ENCODE data around the gene MYO3B. TPM values are rescaled to one million over a fixed set of nuclear protein-coding genes. Genes with fewer than 3 reads are reported as not detected.

The MYO3B gene, protein sequence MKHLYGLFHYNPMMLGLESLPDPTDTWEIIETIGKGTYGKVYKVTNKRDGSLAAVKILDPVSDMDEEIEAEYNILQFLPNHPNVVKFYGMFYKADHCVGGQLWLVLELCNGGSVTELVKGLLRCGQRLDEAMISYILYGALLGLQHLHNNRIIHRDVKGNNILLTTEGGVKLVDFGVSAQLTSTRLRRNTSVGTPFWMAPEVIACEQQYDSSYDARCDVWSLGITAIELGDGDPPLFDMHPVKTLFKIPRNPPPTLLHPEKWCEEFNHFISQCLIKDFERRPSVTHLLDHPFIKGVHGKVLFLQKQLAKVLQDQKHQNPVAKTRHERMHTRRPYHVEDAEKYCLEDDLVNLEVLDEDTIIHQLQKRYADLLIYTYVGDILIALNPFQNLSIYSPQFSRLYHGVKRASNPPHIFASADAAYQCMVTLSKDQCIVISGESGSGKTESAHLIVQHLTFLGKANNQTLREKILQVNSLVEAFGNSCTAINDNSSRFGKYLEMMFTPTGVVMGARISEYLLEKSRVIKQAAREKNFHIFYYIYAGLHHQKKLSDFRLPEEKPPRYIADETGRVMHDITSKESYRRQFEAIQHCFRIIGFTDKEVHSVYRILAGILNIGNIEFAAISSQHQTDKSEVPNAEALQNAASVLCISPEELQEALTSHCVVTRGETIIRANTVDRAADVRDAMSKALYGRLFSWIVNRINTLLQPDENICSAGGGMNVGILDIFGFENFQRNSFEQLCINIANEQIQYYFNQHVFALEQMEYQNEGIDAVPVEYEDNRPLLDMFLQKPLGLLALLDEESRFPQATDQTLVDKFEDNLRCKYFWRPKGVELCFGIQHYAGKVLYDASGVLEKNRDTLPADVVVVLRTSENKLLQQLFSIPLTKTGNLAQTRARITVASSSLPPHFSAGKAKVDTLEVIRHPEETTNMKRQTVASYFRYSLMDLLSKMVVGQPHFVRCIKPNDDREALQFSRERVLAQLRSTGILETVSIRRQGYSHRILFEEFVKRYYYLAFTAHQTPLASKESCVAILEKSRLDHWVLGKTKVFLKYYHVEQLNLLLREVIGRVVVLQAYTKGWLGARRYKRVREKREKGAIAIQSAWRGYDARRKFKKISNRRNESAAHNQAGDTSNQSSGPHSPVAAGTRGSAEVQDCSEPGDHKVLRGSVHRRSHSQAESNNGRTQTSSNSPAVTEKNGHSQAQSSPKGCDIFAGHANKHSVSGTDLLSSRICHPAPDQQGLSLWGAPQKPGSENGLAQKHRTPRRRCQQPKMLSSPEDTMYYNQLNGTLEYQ (N-terminal part only)
- polyA plus RNA-seq (ENCODE audit: insufficient read length in 4 of 4), result 1 to 10 TPM in 3 of 4 donors, under 1 TPM in 1; 0.08 to 9.9 (median 8.7) TPM

DNA sequence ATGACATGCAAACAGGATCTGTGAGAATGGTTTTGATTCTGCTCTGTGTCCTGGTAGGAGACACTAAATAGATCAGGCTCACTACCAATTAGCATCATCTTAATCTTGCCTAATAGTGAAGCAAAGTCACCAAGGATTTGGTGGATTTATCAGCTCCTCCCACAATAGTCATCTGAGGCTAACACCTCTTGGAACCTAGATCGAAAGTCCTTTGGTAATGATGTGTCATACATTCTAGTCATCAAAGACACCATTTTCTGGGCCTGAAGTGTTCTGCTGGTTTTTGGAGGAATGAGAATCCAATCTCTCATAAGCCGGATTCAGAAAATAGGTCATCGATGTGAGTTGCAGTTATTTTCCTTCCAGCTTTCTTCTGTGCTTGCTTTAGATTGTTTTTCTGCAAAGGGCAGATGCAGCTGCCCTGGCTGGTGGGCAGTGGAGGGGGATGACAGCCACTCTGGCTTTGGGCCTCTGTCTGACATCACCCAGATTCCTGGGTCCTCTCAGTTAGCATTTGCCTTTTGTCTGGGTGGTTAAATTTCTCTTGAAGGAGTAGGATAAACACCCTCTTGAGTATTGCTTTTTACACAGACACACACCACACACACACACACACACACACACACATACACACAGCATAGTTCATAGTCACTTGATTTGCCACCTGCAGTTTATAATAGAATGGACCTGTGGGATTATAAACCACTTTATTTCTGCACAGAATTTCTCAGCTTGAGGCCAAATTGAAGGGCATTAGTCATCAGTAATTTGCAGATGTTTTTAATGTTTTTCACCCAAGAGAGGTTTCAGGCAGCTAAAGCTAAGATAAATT lies at the start of gene MYO3B:
MYO3B (plus strand) TSS at position 198 of the 832 bp plus-strand sequence; CDS start at position 339, 141 bp downstream.
- no peak for DNase-seq (ENCODE audit: low read depth in 4 of 4, low spot score in 3 of 4)

DNA sequence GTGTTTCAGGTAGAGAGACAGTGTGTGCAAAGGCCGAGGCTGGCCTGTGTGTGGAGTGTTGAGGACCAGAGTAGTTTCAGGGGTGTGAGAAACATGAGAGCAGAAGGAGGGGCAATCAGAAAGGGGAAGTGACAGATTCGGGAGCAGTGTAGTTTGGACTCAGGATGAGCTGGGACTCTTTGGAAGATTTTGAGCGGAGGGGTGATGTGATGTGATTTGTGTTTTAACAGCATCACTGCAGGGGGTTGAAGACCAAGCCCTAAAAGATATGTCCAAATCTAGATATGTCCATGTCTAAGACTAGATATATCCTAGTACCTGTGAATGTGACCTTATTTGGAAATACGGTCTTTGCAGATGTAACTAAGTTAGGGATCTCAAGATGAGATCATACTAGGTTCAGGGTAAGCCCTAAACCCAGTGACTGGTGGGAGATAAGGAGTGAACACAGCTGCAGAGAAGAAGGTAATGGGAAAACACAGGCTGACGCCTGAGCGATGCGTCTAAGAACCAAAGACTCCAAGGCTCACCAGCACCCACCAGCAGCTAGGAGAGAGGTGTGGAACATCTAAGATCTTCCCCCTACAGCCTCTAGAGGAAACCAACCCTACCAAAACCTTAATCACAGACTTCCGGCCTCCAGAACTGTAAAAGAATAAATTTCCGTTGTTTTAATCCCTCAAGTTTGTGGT lies 38.5 kb upstream of the MYO3B start:
- no peak for DNase-seq (ENCODE audit: low read depth in 4 of 4, low spot score in 3 of 4)

DNA sequence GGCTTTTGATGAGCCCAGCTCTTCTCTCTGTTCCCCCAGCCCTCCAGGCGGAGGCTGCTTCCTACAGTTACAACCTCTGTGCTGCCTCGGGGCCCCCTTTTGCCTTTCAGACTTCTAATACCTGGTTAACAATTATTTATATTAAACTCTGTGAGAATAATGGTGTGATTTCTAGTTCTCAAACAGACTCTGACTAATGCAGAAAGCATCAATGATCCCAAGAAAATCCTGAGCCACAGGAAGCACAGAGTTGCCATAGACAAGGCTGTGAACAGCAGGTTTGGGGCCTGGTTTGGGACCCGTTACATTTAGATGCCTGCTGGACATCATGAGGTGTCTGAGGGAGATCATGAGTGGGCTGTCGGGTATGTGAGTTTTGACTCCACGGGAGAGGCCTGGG lies 37.4 kb upstream of the MYO3B start:
- DNase-seq (ENCODE audit: low read depth in 4 of 4, low spot score in 3 of 4), result no peak

DNA sequence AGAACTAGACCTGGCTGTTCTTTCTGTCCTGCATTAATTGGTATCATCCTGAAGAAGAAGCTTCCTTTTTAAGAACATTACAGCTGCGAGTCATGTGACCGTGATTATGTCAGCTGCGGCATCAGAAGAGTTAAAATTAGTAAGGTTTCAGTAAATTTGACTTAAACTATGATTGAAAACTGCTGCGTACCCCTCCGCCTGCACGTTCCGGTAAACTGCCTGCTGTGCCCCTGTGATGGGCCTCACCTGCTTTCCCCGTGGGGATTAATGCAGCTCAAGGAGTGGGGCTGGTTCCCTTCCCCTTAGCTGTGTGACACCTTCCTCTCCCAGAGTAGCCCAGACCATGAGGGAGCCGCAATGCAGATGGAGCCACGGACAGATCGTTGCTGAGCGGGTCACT lies 36.1 kb upstream of the MYO3B start:
- no peak for DNase-seq (ENCODE audit: low read depth in 4 of 4, low spot score in 3 of 4)

DNA sequence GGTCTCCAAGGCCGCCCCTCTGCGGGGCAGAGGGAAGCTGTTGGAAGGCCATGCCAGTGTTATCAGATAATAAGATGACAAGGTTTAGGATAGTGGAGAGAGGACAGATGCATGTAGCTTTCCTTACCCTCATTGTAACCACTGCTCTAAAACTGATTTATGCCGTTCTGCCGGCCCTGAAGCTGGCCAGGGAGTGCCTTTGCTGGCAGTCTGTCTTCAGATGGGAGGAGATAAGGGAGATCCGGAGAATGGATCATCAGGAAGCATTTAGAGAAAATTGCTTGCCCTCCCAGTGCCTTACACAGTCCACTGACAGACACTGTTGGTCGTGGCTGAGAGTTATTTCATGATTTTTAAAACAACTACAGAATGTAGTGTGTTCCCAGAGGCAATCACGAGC lies 35.4 kb upstream of the MYO3B start:
- DNase-seq (ENCODE audit: low read depth in 4 of 4, low spot score in 3 of 4), result no peak

DNA sequence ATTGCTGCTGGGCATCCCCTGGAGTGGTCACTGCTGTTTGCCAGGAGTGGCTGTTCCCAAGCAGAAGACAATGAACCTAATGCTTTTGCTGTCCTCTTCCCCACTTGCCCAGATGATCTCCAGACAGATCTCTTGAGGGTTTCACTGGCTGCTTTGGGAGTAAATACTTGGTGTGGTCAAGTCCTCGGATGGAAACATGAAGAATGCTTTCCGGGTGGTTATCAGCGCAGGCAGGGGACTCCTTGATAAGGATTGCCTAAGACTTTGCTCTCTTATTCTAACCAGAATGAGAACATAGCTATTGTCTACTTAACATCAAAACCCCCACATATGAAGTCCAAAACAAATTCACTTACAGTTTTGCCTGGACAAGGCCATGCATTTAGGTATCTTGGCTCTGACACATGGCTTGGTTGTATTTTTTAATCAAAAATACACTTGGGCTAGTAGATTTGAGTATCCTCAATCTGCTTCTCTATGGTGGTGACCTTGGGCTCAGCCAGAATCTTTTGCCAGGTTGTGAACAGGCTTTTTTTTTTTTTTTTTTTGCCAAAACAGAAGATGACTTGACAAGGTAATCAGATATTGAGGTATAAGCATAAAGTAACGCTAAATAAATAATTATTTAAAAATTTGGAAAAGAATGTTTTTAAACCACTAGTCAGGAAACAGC lies 34.8 kb upstream of the MYO3B start:
- no peak for DNase-seq (ENCODE audit: low read depth in 4 of 4, low spot score in 3 of 4)

DNA sequence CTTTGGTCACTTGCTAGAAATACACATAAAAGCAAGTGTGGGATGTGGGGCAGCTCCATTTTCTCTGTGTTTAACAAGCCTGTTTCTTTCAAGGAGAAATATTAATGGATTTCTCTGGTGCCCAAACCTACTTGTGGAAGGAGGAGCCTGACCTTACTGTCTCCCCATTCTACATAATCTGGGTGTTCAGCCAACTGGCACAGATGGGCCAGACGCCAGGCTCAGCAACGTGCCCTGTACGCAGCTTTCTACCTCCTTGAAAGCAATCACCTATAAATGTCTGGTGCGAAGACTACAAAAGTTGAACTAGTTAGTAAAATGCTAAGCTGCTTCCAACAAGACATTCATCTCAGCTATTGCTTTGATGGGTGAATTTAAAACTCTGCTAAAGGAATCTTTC lies 33.2 kb upstream of the MYO3B start:
- no peak for DNase-seq (ENCODE audit: low read depth in 4 of 4, low spot score in 3 of 4)

DNA sequence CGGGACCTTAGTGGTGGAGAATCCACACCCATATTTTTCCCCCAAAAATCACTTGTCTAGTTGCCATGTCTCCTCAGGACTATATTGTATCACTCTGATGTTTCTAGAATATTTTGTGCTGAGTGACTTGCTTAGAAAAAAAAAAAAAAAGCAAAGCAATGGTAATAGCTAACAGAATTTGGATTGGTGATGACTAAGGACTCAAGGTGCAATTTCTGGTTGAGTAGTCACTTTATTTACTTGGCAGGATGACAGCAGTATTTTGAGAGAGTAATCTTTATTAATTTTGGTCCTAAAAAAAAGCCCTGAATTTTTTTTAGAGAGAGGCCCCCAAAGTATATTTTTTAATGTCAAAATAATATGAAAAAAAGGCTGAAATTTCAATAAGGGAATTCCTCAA lies 32.8 kb upstream of the MYO3B start:
- DNase-seq (ENCODE audit: low read depth in 4 of 4, low spot score in 3 of 4), result no peak

DNA sequence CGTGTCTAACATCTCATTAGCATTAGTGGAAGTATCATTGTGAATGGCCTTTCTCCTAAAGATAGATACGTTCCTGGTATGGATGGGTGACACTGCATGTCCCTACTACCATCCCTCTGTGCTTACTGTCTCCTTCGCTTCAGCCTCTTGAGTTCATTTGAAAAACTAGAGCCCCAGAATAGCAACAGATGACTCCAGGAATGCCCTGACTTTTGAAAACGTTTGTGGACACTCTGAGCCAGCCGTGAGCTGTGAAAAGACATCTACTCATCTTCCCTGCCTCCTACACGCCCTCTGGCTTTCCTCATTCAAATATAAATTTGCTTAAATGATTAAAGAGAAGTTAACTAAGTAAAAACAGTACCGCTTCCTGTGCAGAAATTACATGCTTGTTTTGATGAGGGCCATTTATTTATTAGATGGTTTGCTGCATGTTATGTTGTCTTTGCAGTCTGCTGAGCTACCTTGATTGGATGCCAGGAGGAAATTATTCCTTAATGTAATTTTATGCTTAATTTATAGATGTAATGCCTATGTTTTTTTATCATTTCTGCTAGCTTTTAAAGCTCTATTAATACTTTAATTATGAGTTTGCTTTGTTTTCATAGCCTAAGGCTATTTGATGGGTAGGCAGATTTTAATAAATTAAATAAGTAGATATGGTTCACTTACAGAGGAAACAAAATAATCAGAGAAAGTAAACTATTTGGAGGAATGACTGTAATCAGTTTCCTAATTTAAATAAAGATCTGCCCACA lies 32.1 kb upstream of the MYO3B start:
- DNase-seq (ENCODE audit: low read depth in 4 of 4, low spot score in 3 of 4), result no peak

DNA sequence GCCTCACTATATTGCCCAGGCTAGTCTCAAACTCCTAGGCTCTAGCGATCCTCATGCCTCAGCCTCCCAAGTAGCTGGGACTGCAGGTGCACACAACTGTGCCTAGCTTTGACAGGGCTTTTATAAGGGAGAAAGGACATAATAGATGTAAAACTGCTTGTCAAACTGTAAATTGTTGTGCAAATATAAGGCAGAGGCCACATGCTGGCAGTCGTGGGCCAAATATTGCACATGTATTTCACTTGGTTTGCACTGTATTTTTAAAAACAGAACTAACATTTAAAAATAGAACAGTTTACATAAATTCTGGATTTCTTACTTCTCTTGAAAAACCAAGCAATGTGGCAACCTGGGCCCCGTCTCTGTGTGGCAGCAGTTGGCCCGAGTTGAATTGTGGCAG lies 31.2 kb upstream of the MYO3B start:
- no peak for DNase-seq (ENCODE audit: low read depth in 4 of 4, low spot score in 3 of 4)

DNA sequence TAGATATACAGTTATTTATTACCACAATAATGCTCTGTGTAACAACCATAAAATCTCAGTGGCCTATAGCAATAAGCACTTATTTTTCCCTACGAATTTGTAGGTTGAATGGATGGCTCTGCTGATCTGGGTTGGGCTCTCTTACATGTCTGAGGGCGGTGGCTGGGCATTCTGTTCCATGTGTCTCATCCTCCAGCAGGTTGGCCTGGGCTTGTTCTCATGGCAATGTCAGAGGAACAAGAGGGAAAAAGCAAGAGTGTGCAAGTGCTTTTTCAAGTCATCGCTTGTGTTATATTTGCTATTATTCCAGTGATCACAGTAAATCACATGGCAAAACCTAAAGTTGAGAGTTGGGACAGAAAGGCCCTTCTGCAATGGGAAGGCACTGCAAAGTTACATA lies 30.4 kb upstream of the MYO3B start:
- DNase-seq (ENCODE audit: low read depth in 4 of 4, low spot score in 3 of 4), result no peak

DNA sequence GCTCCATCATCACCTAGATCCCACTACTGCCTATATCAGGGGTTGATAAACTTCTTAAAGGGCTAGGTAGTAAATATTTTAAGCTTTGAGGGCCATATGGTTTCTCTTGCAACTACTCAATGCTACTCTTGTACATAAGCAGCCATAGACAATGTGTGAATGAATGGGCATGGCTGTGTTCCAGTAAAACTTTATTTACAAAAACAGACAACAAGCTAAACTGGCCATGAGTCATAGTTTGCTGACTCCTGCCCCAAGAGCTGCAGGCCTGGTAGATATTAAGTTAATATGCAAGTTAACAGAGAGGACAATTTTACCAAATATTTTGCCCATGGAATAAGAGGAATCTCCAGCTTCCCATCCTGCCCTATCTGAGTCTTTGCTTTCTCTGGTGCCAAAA lies 29.8 kb upstream of the MYO3B start:
- DNase-seq (ENCODE audit: low read depth in 4 of 4, low spot score in 3 of 4), result no peak

DNA sequence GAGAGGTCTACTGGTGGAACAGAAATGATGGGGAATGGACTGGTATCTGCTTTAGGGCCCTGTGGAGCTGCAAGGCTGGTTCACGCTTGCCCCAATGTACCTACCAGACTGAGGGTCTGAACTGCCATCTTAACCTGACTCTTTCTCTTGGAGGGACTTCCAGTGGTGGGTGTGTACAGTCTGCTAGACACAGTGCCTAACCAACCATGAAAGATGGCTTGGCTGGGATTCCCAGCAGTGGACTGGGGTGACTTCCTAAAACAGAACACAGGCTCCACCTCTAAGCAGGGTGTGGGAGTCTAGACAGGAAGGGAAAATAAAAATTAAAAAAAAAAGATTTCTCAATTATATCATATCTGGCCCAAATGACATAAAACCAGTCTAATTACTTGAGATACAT lies 25.5 kb upstream of the MYO3B start:
- DNase-seq (ENCODE audit: low read depth in 4 of 4, low spot score in 3 of 4), result no peak

DNA sequence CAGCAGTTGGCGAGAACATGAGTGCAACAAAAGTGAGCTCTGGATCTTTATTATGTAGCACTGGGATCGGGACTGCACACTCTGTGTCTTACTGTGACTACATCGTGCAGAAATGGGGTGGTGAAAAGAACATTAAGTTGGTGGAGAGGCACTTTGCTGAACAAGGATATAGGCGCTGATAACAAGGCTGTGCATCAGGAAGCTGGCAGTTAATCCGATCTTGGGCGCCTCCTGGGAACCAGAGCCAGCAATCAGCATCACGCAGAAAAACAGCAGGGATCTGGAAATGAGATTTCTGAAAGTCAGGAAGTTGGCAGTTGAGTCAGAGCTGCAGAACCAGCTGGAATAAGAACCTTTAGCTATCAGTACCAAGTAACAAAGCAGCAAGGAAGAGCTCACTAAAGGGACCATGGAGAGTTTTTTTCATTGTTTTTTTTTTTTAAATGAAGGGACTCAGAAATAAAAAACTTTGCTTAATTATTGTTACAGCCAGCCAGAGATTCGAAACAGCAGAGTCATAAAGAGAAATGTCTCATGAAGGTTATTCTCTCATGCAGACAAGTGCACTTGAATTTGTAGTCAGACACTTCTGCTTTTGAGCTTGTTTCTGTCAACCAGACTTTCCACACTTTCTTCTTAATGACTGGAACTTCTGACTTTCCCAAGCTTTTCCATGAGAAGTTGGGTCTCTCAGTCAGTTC lies 22.8 kb upstream of the MYO3B start:
- DNase-seq (ENCODE audit: low read depth in 4 of 4, low spot score in 3 of 4), result no peak

DNA sequence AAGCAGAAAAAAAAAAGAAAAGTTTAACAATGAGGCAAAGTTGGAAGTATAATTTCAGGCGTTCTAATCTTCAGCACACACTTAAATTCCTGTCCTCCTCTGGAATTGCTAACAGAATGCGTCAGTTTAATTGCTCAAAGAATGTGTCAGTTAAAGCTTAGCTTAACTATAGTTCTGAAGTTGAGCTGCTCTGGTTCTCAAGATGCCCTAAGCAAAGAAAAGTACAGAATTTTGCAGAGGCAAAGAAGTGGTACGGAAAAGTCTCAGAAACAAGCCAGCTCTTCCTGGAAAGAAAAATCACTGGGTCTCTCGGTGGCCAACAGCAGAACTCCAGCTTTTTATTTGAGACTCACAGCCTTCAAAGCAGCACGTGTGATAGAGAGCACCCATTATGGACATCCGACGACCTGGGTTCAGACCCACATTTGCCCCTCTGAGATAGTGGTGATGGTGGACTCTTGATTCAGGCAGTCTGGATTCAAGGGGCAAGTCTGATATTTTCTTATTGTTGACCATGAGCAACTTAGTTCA lies 22.2 kb upstream of the MYO3B start:
- DNase-seq (ENCODE audit: low read depth in 4 of 4, low spot score in 3 of 4), result no peak

DNA sequence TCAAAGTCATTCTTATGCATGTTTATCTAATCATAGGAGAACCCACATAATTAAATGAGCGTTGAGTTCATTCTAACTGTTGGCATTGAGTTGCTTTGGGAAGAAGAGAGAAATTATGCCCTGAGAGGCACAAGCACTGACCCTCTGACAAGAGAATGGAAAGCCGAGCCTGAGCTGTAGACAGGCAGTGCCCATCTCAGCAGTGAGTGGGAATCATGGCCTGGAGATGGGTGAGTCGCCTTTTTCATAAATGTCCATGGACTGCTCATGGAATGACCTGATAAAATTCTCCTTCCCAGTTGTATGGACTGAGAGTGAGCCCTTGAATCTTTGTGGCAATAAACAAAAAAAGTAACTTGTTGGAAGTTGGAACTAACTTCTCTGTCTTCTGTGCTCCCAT lies 21.4 kb upstream of the MYO3B start:
- DNase-seq (ENCODE audit: low read depth in 4 of 4, low spot score in 3 of 4), result no peak

DNA sequence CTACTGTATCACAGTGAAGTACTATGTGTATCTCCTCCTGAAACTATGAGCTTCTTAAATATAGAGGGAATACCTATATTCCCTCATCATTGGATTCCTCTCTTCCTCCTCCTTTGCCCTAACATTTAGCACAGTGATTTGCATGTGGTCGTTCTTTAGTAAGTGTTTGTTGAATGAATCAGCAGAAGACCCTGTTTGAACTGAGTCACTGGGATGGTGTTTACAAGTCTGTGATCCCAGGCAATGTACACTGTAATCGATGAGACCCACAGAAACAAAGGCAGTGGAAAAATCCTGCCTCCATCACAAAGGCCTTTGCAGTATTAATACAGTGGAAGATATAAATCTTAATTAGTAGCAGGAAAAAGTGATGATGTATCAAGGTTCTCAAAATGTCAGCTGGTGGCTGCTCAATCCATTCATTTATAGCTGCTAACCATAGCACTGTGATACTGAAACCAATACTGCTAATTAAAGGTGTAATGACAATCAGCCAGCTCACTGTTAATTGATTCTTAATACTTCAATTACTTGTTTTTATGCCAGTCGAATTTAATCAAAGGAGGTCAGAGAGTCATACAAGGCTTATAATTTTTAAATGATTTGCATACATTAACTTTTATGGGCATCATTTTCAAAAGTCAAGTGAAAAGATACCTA lies 20.8 kb upstream of the MYO3B start:
- DNase-seq (ENCODE audit: low read depth in 4 of 4, low spot score in 3 of 4), result no peak

All from left renal pelvis (tissue), 4 donors.